Fibroblast of skin of left quadriceps (primary cell): ENCODE measurements around the gene RDX.
"Not testable (repeated sequence)": the region's sequence is repeated elsewhere in the genome, so short reads cannot be mapped to it uniquely, and the experiment has no call there.

ENCODE experiments used
- DNase-seq, 2 experiments: peaks; one replicate each; pipeline ENCODE4 v3.0.0-alpha.2; 2013; ENCODE audit warnings: low read depth in 2 of 2

Gene RDX

DNA sequence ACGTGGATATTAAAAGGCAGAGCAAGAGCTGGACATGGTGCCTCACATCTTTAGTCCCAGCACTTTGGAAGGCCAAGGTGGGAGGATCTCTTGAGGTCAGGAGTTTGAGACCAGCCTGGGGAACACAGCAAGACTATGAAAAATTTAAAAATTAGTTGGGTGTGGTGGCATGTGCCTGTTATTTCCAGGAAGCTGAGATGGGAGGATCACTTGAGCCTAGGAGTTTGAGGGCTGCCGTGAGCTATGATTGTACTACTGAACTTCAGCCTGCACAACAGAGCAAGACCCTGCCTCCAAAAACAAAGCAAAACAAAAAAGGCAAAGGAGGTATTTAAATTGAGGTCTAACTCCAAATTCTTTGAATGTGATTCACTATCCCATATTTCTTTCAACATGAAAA is 23.5 kb downstream of the RDX start:
- DNase-seq = no peak

DNA sequence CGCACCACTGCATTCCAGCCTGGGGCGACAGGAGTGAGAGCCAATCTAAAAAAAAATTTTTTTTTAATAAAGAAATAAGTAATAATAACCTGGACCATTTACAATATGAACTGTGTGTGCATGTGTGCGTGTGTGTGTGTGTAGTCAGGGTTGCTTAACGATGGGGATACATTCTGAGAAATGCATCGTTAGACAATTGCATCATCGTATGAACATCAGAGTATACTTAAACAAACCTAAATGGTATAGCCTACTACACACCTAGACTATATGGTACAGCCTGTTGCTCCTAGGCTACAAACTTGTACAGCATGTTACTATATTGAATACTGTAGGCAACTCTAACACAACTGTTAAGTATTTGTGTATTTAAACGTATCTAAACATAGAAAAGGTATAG is 26.4 kb downstream of the RDX start:
- no peak for DNase-seq

DNA sequence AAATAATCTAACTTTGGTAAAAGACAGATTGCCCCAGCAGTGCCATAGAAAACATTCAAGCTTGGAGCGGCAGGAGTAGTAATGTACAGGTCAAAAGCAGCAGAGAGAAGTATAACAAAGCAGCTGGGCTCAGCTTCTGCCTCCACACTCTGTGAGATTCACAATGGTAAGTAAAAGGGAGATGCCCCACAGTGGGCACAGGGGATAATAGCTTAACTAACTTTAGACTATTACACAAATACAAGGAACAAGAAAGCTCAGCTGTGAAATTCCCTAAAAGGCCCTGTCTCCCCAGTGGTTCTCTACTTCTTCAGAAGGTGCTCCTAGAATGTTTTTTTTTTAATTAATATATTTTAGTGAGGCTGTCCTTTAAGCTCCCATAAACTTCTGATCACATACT is 28.0 kb downstream of the RDX start:
- no peak for DNase-seq

DNA sequence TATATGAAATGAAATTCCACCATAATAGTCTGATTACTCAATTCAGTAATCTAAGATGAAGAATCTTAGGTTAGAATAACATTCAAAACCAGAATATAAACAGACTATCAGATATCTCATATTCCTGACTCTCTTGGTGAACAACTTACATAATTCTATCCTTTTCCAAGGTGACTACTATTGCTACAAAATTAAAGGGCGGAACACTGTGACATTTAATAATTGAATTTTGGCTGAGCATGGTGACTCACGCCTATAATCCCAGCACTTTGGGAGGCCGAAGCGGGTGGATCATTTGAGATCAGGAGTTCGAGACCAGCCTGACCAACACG is 34.4 kb downstream of the RDX start:
- no peak for DNase-seq

DNA sequence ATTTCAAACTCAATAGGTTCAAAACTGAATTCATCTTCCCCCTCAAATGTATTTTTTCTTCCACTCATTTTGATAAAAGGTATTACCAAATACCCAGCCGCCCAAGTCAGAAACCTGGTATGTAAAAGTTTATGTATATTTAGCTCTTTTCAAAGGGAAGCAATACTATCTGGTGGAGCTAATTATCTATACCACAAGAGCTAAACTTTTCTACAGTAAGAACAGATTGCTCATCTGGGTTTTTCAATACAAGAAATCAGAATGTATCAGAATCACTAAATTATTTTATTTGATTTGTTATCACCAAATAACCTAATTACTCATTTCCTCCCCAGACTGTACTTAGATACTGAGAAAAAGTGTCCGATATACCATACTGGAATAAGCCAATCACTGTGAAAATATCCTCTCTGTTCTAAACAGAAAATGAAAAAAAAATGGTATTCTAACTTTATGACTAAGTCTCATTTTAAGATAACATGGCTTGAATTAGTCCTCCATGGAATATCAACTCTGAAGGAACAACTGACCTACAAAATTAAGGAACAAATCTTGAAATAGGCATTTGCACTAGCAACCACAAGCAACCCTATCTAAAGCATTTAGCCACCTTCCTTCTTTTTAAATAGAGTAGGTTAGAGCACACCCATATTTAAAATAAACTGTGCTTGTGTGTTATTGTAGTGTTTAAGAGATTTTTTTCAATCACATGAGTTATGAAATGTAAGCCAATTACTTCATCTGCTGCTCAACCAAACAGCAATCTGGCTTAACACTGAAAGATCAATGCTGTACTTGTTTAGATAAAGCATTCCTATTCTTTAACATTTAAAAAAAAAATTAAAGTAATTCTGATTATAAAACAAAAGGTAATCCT is 35.0 kb downstream of the RDX start:
- DNase-seq = no peak

DNA sequence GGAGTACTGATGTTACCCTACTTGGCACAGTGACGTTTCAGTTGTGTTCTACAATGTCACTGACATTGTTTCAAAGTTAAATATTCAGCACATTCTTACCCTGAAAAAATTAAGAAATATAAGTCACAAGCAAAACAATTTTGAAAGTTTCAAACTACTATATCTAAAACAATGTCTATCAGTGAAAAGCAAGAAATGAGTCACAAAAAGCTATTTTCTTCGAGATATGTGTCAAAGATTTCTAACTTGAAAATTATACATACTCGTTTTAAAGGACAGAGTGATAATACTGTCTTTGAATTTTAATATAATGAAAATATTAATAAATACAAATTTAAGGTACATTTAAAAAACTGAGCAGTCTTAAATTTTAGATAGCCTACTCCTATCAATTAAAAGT is 42.9 kb downstream of the RDX start:
- DNase-seq = no peak

DNA sequence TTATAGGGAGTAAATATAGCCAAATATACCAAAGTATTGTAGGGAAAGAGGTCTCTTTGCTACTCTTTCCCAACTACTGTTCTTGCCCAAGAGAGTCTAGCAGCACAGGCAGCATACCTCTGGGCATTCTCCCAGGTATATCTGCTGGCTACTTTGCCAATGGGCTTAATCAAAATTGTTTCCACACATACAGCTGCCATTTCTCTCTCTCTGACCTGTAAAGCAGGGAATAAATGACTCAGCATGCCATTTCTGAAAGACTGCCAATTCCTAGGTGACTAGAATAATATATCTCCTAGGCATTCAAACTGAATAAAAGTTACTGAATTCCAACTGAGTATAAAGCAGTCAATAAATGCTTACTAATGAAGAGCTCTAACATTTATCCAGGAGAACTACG is 44.6 kb downstream of the RDX start:
- DNase-seq = peak in 1 of 2 experiments; percentile 30

DNA sequence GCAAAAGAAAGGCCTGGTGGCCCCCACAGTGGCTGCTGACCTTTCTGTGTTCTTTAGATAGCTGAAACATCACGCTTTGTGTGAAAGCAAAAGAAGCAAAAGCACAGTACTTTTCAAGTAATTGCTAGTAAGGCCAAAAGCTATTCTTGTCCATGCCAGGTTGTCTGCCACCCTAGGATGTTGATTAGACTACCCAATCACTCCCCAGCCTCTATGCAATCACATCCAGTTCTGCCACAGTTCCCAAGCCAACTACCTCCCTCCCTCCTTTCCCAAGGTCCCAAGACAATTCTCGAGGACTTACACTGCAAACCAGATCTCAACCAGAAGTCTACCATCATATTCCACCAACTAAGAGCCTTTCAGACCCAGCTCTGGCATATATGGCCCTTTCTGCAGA is 46.2 kb downstream of the RDX start:
- no peak for DNase-seq

DNA sequence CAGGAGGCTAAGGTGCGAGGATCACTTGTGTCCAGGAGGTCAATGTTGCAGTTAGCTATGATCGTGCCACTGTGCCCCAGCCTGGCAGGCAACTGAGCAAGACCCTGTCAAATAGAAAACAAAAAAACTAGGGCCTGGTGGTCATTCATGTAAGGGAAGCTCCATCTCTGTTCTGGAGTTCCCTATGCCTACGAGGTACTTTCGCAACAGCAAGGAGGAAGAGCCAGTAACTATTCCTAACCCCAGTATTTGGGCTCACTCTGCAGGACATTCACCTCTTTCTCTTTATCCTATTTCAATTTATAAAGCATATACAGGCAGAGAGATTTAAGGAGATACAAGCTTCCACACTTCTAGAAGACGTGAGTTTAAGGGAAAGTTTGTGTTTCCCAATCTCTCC is 46.6 kb downstream of the RDX start:
- DNase-seq = no peak

DNA sequence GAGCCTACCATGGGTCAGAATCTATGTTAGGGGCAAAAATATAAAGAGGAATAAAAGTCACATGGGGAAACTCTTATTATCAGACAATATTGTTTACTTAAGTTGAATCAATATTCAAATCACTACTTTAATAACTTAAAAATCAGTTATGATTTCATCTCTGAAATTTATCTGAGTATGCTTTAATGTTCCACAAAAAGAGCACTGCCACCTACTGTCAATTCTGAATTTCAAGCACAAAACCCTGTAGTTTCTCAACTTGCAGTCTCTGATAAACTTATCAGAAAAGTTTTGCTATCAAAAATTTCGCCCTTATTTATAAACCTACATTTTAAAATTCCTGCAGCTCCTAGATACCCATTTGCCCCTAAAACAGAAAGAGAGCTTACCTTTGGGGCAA is 47.3 kb downstream of the RDX start:
- no peak for DNase-seq

DNA sequence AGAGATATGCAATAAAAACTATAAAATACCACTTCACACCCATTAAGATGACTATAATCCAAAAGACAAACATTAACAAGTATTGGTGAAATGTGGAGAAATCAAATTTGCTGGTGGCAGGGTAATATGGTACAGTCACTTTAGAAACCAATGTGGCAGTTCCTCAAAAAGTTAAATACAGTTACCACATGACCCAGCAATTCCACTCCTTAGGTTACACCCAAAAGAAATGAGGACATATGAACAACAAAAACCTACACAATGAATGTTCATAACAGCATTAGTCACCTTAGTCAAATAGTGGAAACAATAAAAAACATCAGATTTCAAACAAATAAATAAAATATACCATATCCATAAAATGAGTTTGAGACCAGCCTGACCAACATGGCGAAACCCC is 52.6 kb downstream of the RDX start:
- no peak for DNase-seq

DNA sequence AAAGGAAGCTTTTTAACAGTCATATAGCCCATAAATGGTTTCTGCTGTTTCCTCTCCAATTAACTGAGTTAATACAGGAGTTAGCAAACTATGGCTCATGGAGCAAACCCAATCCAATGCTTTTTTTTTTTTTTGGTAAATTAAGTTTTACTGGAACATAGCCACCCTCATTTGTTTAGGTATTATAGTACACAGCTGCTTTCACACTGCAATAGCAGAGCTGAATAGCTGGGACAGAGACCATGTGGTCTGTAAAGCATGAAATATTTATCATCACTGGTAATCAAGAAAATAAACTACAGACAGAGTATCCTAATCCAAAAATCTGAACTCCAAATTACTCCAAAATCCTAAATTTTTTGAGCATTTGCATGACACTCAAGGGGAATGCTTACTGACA is 53.7 kb downstream of the RDX start:
- DNase-seq = no peak

DNA sequence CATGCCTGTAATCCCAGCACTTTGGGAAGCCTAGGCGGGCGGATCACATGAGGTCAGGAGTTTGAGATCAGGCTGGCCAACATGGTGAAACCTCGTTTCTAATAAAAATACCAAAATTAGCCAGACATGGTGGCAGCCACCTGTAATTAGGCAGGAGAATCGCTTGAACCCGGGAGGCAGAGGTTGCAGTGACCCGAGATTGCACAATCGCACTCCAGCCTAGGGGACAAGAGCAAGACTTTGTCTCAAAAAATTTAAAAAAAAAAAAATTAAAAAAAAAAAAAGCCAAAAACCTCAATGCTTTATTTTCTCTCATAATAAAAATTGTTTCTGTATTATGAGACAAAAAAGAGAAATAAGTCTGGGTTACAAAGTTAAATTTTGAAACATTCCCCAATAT is 54.2 kb downstream of the RDX start:
- no peak for DNase-seq

DNA sequence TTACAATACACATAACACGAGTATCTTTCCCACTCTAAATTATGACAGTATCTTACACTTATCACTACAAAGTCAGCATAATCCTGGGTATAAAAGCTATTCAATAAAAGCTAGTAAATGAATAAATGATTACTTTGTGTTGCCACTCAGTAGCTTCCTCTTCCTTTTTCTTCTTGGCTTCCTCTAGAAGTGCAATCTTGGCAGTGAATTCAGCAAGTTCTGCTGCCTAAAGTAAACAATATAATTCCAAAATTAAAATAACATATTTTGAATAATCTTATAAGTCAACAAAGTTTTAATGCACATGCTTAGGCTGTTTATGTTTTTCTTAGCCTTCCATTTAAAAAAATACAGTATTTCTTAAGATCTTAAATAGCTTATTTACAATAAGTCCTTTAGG is 60.4 kb downstream of the RDX start:
- no peak for DNase-seq

DNA sequence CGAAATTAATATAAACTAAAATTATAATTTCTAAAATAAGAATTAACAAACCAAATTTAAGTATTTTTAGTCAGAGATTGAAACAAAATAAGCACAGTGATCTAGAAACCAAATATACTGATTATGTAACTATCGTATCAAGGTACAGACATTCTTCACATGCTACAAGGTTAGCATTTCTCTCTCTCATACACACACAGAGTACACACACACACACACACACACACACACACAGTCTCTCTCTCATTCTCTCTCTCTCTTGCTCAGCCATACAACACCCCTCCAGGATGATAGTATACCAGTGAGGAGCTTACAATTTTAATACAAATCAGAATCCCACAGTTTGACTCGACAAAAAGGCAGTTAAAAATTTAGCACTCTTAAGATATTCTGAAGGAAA is 66.0 kb downstream of the RDX start:
- no peak for DNase-seq

DNA sequence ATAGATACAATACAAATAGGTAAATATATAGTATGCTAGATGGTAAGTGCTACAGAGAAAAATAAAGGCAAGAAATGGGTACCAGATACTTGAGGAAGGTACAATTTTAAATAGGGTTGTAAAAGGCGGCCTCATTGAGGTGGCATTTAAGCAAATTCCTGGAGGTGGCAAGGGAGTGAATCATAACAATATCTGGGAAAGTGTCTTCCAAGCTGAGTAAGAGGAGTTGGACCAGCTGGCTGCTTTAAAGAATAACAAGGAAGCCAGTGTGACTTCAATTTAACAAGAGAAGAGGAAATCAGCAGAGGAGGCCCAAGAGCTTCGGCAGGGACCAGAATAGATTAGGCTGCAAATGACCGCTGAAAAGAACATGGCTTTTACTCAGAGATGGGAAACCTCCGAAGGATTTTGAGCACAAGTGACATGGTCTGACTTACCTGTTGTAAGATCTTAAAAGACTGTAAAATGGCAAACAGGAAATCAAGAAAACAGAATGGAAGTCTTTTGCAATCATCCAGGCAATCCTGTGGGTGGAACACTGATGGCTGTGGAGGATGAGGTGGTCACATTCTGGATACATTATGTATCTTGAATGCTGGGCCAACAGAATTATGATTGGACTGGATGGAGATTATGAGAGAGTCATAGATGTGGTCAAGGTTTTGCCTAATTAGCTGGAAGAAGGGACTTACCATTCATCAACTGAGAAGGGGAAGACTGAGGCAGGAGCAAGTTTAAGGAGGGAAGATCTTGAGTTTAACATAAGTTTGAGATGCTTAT is 77.2 kb downstream of the RDX start:
- no peak for DNase-seq

DNA sequence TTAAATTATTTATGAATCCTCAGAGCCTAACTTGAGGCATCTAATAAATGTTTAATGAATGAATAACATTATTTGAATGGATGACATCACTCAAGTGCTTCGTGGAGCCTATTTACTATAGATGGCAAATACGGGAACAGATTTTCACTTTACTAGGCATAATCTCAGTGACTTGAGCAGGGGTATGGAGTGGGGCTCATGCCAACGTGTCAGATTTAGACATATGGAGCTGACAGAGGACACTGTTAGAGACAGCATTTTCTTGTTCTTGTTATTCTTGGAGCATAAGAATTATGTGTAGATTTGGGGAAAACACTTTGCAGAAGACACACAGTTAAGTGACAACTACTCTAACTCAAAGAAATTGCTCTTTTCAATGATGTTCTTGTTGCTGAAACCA is 78.5 kb downstream of the RDX start:
- no peak for DNase-seq

DNA sequence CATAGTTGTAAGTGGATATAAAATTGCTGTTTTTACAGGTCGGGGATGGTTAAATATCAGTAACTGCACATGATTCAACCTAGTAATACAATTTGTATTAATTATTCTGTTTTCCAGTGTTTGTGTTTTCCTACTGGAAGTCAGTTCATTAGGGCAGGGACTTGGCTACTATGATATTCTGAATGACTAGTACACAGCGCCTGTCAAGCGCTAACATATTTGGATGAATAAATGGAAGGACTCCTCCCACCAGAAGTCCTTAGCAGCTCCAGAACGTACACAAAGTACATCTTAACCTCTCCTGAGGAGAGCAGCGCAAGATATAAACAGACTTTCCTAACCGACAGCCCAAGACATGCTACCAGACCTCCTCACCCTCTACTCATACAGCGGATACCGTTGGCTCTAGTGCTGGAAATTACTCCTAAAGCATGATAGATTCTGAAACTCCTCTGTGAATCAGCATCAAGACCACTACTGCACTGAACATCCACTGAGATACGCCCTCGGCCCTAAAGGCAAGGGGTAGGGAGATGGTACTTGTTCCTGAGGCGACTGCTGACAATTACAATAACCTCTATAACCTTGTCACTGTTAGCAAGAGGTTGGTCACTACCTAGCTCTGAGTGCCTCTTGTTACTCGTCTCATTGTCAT is 79.1 kb downstream of the RDX start:
- DNase-seq = no peak

DNA sequence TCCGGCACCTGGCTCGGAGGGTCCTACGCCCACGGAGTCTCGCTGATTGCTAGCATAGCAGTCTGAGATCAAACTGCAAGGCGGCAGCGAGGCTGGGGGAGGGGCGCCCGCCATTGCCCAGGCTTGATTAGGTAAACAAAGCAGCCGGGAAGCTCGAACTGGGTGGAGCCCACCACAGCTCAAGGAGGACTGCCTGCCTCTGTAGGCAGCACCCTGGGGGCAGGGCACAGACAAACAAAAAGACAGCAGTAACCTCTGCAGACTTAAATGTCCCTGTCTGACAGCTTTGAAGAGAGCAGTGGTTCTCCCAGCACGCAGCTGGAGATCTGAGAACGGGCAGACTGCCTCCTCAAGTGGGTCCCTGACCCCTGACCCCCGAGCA is 87.1 kb downstream of the RDX start:
- not testable (repeated sequence) for DNase-seq

DNA sequence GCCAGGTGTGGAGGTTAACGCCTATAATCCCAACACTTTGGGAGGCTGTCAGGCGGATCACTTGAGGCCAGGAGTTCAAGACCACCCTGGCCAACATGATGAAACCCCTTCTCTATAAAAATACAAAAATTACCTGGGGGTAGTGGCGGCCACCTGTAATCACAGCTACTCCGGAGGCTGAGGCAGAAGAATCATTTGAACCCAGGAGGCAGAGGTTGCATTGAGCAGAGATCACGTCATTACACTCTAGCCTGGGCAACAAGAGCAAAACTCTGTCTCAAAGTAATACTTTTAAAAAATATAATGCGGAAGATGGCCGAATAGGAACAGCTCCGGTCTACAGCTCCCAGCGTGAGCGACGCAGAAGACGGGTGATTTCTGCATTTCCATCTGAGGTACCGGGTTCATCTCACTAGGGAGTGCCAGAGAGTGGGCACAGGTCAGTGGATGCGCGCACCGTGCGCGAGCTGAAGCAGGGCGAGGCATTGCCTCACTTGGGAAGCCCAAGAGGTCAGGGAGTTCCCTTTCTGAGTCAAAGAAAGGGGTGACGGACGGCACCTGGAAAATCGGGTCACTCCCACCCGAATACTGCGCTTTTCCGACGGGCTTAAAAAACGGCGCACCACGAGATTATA is 87.6 kb downstream of the RDX start:
- not testable (repeated sequence) for DNase-seq

DNA sequence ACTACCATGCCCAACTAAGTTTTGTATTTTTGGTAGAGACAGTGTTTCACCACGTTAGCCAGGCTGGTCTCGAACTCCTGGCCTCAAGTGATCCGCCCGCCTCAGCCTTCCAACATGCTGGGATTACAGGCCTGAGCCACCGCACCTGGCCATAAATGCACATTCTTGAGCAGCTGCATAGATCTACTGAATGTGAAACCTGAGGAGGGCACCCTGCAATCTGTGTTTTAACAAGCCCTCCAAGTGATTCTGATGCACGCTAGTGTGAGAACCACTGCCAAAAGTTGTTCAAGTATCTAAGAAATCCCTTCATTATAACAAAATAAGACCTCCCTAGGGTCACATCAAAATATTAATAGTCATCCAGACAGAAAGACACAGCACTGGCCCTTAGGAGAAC is 89.3 kb downstream of the RDX start:
- DNase-seq = no peak

DNA sequence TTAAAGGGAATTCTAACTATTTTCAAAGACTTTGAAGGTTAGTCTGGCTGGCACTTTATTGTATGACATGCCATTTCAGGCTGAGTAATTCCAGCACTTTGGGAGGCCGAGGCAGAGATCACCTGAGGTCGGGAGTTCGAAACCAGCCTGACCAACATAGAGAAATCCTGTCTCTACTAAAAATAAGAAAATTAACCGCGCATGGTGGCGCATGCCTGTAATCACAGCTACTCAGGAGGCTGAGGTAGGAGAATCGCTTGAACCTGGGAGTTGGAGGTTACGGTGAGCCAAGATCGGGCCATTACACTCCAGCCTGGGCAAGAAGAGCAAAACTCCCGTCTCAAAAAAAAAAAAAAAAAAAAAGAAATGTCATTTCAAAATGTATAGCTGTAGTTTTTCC is 95.6 kb downstream of the RDX start:
- DNase-seq = no peak

DNA sequence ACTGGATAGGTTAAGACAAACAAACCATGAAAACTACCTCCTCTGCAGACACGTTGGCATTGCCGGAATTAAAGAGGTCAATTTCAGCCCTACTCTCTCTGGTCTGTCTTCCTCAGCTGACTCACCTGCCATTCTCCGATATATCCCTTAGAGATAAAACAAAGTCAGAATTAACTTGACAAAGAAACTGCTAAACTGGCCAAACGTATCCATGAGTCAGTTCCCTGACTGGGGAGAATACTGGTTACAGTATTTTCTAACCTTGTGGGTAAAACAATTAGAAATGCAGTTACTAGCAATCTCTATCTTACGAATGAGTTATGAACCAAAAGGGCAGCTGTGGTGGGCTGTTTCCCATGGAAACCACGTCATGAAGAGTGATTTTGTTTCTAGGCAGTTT is 96.2 kb downstream of the RDX start:
- DNase-seq = no peak
